ENCODE results near the gene GCN1.
"Not testable (repeated sequence)": the region's sequence is repeated elsewhere in the genome, so short reads cannot be mapped to it uniquely, and the experiment has no call there.

GCN1 gene

GRCh38 chr12:120212301-120212700 lies 17.8 kb upstream of the GCN1 start:
- DNase-seq: no peak

DNA sequence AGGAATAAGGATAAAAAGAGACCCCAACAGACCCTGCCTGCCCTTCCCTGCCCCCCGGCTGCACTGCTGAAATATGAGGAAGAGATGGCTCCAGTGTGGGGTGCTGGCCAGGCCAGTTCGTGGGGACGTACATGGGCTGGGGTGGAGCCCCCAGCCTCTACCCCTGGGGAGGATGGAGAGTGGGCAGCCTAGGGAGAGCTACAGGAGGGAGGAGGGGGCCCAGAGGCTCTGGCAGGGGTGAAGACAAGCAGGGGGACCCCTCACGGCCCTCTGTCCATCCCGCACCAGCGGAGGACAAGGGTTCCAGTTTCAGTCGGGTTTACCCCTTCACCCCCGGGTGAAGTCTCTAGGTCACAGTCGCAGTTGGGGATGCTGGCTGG lies 17.4 kb upstream of the GCN1 start:
- DNase-seq: no peak

- DNase-seq: no peak
Measured at GRCh38 chr12:120211243-120211903, 16.9 kb upstream of the GCN1 start.

GRCh38 chr12:120209851-120210250 lies 15.3 kb upstream of the GCN1 start:
- no peak for DNase-seq

GRCh38 chr12:120207227-120207626 lies 12.7 kb upstream of the GCN1 start:
- no peak for DNase-seq

DNA sequence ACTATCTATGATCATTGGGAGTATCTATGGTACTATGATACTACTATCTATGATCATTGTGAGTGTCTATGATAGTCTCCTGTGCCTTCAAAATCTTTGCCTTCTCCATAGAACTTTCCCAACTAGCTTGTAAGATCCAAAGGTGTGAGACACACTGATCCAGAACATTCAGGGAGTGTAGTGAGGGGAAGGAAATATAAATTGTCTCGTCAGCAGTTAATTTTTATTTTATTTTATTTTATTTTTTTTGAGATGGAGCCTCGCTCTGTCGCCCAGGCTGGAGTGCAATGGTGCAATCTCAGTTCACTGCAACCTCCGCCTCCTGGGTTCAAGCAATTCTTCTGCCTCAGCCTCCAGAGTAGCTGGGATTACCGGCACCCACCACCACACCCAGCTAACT lies 12.3 kb upstream of the GCN1 start:
- not testable (repeated sequence) for DNase-seq

GRCh38 chr12:120206228-120206627 lies 11.7 kb upstream of the GCN1 start:
- DNase-seq: no peak

DNA sequence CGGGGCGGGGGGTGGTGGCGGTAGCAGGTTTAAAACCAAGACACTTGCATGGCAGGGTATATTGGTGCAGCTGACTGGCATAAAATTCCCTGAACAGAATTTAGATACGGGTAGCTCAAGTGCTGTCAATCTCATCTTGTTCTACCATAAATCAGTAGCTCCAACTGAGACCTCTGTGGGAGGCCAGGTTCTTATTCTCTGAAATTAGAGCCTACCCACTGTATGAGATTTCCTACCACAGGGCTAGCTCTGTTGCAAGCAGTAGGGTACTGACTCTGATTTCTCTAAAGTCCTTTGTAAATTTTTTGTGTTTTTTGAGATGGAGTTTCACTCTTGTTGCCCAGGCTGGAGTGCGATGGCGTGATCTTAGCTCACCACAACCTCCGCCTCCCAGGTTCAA lies 9.7 kb upstream of the GCN1 start:
- DNase-seq: no peak

GRCh38 chr12:120200364-120200800 lies 5.9 kb upstream of the GCN1 start:
- no peak for DNase-seq

- no peak for DNase-seq
Measured at GRCh38 chr12:120199595-120200306, 5.2 kb upstream of the GCN1 start.

- no peak for DNase-seq
Measured at GRCh38 chr12:120199025-120199424, 4.5 kb upstream of the GCN1 start.

DNA sequence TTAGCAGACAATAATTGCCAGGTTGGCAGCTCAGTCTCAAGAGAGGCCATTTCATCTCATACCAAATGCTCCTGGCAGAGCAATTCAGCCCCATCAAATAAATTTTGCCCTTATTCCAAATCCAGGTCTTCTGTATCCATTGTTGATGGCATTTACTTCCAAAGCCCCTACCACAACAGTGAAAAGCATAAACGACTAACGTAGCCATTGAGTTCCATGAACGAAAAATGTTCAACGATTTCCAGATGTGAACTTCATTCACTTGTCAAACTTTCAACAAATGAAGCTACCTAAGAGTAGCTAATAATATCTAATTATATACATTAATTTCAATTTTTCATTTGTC lies 3.0 kb upstream of the GCN1 start:
- DNase-seq: no peak

DNA sequence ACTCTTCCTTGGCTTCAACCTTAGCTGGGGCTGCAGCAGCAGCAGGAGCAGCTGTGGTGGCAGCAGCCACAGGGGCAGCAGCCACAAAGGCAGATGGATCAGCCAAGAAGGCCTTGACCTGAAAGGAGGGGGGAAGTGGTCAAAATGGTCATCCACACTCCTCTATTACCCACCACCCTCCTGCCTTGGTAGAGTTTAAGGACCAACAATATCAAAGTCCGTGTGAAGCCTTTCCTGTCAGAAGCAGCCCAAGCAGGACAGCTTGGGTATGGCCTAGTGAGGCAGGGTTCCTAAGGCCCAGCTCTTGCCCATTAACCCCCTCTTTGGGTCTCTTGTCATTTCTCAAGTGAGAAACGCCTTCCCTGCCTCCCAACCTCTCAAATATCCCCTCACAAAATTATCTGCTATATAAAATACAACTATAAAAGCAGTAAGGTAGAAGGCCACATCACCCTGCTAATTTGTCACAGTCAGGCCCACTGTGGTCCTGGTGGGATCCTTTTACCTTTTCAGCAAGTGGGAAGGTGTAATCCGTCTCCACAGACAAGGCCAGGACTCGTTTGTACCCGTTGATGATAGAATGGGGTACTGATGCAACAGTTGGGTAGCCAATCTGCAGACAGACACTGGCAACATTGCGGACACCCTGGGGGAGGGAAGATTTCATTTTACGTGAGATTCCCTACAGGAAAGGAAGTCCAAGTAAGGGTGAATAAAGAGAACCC lies 2.5 kb upstream of the GCN1 start:
- not testable (repeated sequence) for DNase-seq

- no peak for DNase-seq
Measured at GRCh38 chr12:120196363-120196762, 1.8 kb upstream of the GCN1 start.

GRCh38 chr12:120194226-120194533 lies 335 bp downstream of the GCN1 start:
- no peak for DNase-seq

GRCh38 chr12:120193286-120193685 lies 1.2 kb downstream of the GCN1 start:
- DNase-seq: not testable (repeated sequence)

DNA sequence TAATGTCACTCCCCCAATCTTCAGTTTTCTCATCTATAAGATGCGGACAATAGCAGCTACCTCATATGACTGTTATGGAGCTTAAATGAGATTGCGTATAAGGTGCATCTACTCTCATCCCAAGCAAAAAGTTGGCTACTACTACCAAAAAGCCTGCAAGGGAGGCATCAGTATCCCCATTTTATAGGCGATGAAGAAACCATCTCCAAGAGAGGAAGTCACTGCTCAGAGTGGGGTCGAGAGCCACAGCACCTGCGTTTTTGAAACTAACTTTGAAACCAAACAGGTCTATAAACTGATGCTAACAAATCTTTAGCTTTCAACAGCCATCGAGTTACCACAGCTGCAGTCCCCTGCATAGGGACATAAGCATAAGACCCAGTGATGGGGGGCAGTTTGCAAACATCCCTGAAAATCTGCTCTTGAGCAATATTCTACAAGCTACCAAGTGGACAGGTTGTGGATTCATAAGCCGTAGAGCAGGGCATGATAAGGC lies 3.5 kb downstream of the GCN1 start:
- no peak for DNase-seq

- no peak for DNase-seq
Measured at GRCh38 chr12:120190386-120190785, 4.1 kb downstream of the GCN1 start.

DNA sequence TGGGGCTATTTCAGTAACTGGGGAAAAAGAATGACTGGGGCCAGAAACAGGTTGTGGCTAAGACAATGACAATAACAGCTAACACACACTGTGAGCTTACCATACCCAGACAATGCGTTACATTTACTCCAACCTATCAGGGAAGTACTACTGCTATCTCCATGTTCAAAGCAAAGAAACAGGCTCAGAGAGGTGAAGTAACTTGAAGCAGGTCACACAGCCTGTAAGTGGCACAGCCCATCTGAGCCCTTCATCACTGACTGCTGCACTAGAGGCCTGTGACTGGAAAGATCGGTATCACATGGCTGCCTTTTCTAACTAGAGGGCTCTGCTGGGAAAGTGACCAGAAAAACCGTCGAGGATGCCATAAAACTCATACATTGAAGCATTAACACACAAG lies 7.9 kb downstream of the GCN1 start:
- no peak for DNase-seq

DNA sequence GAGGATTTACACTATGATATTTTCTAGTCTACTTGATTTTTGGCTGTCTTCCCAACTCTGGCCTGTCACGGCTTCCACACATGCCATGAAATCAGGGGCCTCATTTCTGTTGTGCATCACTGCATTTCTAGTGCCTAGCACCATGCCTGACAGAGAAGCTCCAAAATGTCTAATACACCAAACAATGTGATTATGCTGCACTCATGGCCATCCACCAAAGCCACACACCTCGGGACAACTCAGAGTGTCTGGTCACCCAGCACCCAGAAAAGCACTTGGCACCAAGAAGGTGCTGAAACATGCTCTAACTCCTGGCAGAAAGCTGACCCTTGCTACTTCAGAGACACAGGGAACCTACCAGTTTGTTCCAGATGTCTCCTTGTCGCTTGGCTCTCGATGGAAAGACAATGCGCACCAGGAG lies 11.3 kb downstream of the GCN1 start:
- no peak for DNase-seq

DNA sequence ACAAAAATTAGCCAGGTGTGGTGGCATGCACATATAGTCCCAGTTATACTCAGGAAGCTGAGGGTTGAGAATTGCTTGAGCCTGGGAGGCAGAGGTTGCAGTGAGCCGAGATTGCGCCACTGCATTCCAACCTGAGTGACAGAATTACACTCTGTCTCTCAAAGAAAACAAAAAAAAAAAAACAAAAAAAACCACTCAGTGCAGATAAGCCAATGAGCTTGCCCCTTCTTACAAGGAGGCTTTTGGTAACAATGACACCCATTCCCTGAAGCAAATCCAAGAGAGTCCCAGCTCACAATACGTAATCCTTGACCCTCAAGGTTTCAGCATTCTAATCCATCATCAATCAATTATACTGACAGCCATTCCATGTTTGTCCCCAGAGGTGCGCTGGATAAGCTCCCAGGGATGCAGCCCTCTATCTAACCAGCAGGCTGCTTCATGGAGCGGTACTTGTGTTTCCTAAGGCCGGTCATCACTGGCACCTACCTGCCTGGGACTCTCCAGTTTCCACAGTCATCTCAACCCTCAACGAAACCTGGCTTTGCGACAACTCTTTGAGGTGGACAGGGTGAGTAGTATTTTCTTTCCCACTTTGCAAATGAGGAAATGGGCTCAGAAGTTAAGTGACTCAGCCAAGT lies 12.4 kb downstream of the GCN1 start:
- DNase-seq: no peak

DNA sequence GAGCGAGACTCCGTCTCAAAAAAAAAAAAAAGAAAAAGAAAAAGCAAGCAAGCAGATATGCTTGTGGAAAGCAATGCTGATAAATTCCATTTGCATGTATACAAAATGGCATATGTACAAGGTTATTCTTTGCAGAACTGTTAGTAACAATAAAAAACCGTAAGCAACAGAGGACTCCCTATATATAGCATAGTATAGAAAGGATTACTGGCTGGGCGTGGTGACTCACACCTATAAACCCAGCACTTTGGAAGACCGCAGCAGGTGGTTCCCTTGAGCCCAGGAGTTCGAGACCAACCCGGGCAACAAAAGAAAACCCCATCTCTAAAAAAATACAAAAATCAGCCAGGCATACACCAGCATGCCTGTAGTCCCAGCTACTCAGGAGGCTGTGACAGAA lies 13.5 kb downstream of the GCN1 start:
- no peak for DNase-seq

- no peak for DNase-seq
Measured at GRCh38 chr12:120175537-120175936, 19.0 kb downstream of the GCN1 start.

GRCh38 chr12:120175062-120175461 lies 19.5 kb downstream of the GCN1 start:
- DNase-seq: no peak

Measured in activated CD4-positive, CD25-positive, alpha-beta regulatory T cell (primary cell).